Activated gamma-delta T cell treated with Interleukin-2 at 50 U/mL for 16 hours (primary cell): ENCODE data around the gene PKNOX2.

Experiments
- DNase-seq: peaks from one replicate; pipeline ENCODE4 v3.0.0-alpha.2; 2020

The PKNOX2 gene

DNA sequence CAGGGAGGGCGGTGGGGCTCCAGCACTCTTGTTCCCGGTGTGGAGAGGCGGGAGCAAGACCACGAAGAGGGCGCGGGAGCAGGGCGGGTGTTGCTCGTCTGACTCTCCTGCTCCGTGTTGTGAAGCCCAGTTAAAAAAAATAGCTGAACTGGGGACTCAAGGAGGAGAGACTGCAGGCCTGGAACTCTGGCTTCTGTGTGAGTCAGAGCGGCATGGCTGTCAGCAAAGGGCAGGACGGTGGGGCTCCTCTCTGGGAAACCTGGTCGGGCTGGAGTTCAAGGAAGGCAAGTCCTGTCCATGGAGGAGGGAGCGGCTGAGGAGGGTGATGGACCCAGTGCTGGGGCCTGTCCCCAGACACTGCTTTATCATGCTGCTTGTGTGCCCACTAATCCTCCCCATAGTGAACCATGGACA, 179.2 kb downstream of the PKNOX2 start:
- DNase-seq = no peak

DNA sequence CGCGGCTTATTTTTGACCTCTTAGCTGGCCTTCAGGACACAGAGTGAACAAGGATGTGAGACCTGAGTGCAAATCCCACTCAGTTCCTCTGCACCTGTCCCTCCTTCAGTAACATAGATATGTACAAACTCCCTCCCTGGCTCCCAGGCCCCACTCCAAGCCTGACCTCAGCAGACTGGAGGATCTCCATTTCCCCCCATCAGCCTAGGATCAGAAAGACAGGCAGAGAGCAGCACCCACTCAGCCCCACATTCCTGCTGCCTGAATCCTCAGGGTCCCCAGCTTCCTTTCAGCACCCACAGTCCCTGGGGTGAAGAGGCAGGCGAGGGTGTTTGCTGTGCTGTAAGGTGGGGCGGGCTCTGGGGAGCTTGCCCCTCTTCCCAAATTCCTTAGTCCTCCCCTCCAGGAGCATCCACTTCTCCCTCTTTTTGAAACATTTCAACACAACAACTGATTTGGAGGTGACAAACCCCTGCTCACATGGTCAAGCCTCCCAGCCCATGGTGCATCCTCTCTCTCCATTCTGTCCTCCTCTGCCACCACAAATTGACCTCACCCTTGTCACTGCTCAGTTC, 180.4 kb downstream of the PKNOX2 start:
- DNase-seq = no peak

DNA sequence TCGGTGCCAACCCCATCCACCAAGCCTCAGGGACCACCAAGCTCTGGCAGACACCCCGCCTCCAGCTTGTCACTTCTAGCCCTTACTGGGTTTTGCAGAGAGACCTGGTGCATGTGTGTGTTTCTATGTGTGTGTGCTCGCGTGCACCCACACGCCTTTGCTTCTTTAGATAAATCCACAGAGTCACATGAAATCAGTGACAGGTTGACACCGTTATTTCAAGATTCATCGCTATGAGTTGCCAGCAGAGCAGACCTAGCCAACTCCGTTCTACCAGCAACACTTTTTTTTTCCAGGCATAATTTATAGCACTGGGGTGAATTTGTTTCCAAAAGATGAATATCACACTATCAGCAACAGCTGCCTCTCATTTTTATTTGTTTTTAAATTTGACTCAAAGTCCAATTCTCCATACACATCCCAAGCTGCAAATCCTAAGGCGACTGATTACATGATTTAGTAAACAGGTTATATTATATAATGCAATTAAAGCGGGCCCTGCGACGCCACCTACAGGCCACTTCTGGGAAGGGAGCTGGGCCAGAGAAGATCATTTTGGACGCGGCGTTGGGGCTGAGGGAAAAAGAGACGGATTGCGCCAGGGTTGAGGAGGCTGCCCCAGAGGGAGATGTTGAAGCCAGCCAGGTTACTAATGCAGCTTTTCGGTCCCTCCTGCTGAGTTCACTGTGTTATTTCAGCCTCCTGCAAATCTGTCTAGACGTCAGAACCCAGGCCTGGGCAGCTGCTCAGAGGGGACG, 181.0 kb downstream of the PKNOX2 start:
- DNase-seq = no peak

DNA sequence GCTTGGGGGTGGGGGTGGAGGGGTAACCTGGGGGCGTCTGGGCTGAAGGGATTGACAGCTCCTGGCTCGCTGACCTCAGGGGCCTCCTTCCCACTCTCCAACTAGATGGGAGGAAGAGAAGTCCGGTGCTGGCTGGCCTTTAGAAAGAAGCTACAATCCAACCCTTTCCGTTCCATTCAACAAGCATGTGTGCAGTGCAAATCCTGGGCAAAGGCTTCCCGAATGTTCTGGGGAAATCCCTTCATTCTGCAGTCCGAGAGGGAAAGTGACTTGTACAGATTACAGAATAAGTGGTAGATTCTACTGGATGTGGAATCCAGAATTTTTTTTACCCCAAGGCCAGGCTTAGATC, 181.6 kb downstream of the PKNOX2 start:
- no peak for DNase-seq

DNA sequence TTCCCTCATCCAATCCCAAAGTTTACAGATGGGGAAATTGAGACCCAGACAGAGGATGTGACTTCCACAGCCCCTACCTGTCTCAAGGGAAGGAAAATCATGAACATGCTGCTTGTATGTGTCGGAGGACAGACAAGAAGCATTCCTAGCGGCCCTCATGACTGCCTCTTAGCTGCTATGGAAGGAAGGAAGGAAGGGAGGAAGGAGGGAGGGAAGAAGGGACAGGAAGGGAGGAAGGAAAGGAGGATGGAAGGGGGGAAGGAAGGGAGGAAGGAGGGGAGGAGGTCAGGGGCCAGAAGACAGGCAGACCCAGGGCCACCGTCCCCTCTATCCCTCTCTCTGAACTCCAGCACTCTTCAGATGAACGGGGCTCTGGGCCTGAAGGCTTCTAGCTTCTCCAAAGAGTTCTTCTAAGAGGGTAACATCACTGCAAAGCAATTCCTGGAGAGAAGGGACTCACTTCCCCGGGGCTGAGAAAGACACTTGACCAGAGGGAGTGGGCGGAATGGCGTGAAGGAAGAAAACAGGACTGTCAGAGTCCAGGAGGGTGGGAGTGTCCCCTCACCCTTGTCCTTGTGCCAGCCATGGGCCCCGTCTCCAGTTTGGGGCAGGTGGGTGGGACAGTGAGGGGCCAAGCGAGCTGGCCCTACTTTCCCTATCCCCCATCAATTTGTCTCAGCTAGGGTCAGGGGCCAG, 182.2 kb downstream of the PKNOX2 start:
- DNase-seq = no peak

DNA sequence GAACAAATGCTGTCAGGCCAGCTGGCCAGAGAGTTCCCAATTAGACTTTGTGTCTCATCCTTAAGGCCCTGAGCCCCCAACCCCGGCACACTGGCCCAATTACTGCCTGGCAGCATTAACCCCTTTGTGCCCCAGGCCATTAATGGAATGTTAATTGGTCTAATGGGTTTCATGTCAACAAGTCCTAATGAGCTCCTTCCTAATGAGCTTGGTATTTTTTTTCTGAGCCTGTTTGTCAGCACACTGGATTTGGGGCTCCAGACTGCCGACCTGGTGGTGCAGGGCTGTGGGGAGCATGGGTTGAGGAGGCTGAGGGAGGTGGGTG, 182.7 kb downstream of the PKNOX2 start:
- no peak for DNase-seq

DNA sequence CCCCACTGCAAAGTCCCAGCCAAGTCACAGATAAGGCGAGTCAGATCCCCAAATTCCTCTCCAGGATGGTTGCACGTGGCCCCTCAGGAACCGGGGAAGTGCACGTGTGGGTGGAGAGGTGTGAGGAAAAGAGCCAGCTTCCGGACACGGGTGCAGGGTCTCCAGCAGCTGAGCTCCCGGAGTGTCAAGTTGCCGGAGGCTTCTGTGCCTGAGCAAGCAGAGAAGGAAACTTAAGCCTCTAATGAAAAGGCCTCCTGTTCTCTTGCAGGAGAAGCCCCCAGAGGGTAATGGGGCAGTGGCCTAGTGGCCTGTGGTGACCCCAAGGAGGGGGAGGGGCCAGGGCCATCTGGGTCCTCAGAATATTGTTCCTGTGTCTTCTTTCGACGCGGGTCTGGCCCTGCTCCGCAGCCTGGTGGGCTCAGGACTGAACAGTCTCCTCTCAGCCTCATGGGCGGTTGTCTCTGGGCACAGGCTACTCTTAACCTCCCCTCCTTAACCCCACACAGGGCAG, 183.6 kb downstream of the PKNOX2 start:
- no peak for DNase-seq

DNA sequence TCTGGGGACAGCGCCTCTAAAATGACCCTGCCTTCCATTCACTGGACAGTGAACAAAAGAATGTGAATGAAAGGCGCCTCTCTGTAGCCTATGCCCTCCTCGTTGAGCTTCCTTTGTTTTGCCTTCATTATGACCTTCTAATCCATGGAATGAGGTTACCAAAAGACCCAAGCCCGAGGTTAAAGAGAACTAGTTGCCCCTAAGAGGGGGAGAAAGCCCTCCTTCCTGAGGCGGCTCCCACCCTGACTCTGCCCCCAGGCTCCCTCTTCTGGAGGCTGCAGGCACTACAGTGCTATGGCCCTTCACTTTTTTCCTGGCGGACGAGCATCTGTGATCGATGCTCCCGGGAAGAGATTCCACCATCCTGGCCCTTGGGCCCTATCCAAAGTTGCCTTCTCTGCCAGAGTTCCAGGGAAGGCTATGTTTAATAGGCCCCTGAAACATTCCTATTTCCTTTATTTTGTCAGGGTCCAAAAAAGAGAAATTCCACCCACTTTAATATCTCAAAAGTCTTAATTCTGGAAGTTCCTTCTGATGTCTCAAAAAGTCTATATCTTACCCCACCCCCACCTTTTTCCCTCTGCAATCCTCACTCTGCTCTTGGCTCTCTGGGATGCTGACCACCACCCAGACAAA, 184.2 kb downstream of the PKNOX2 start:
- DNase-seq = peak; percentile 30

DNA sequence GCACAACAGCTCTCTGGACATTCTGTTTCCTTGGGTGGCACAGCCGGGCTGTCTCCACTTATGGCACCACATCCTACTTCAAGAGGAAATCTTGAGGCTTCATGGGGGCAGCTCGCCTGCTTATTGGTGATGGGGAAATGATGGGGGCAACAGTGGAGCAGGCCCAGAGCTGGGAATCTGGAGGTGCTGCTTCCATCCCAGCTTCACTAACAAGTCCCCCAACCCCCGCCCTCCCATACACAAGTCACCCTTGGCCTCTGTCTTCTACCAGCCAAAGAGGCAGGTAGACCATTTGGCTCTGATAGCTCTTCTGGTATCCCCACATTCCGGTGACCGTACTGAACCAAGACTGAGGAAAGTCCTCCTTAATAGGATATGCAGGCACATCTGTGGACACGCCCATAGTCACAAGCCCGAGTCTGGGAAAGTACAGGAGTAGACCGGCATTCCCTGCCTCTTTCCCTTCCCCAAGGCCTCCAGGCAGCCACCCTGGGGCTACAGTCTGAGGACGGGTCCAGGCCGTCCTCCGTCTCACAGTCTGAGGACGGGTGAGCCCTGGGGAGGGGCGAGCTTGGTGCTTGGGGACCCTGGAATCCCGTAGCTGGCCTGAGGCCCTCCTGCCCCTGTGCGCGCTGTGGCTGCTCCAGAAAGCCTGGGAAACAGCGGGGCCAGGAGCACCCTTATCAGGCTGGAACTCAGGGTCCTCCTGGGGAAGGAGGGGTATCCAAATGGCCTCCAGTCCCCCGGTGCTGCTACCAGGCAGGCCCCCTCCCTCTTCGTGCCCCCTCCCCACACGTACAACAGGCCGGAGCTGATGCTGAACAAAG, 185.9 kb downstream of the PKNOX2 start:
- no peak for DNase-seq

DNA sequence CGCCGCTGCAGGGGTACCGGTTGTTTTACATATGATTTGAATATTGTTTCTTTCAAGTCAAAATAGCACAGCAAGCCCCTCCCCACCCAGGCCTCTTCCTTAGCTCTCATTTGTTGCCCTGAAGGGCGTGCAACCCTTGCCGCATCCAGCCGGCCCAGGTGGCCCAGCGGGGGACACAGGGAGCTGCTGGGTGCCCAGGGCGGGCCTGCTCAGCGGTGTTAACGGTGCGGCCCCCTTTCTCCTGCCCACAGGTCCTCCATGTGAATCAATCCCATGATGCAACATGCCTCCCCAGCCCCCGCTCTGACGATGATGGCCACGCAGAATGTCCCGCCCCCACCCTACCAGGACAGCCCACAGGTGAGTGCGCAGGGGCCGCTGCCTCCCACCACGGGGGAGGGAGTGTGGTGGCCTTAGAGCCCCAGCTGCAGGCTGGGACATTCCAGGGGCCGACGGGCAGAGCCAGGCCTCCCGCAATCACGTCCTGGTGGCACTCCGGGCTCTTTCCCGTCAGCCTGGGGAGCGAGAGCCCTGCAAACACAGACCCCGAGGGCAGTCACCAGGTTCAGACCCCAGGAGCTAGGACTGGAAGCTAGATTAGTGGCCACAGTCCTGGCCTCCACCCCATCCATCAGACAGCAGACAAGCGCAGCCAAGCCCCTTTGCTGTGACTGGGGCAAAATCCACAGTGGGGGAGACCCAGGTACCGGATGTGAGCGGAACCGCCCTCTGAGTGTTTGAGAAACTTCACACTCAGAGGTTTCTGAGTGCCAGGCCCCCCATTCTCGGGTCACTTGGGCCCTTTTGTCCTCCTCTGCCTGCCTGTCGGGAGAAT, 186.7 kb downstream of the PKNOX2 start:
- DNase-seq = no peak

DNA sequence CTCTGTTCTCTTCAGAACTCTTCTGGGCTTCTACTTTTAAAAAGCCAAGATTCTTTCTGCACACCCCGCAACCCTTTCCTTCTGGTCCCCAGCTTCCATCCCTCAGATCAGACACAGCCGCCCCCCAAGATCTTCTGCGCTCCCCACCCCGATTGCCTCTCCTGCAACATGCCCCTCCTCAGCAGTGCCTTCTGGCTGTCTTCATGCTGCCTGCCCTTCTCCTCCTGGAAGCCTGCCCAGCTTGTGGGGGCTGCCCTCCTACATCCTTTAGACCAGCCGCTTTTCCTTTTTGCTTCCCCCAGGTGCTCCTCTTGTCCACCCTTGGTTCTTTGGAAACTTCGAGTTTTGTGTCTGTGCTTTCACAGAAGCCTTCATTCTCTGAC, 187.3 kb downstream of the PKNOX2 start:
- no peak for DNase-seq

DNA sequence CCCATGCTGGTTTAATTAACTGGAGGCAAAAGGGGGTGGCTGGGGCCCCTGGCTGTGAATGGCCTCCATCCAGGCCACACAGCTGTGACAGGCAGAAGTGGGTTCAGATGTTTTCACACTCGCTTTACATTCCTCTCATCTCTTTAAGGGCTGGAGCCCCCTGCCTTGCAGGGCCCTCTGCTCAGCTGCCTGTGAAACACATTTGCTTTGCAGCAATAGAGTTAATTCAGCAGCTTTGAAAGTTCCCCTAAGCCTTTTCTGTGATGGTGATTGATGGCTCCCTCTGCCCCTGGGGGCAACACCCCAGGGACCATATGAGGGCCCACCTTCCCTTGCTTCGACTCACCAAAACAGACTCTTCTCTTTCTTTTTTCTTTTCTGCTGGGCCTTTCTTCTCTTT, 192.2 kb downstream of the PKNOX2 start:
- DNase-seq = no peak

DNA sequence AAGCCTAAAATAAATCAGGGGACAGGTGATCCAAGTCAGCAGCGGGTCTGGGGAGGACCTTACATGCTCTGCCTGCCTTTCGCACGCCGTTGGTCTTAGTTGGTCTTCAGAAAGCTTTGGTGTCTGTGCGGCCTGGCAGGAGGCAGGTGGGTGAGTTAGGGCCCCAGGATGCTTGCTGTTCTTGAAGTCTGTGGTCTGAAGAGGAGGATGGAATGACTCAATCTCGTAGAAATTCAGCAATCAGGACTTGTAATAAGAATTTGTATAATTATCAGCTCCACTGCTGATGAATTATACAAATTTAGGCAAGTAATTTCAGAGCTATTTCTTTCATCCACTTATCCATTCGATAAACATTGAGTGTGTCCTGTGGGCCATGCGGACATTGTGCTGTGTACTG, 193.0 kb downstream of the PKNOX2 start:
- no peak for DNase-seq

DNA sequence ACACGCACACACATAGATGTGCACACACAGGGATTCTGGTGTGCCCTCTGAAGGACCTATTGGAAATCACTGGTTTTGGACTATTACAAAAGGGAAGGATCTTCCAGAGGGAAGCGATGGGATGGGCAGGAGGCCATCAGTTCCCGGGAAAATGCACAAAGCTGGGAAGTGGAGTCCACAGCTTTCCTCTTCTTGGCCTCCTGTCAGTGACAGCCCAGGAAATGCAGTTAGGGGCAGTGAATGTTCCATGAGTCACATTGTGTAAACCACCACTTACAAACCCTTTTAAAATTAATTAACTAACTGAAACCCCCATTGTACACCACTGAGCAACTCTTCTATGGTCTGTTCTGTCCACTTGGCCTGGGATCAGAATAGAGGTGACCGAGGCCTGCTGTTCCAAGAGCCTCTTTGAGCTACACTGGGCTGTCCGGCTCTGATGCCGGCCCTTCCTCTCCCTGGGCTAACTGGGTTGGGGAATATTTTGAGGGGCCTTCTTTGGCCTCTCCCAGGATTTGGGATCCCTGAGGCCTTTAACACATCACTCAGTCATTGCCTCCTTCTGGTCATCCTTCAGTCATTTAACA, 193.8 kb downstream of the PKNOX2 start:
- DNase-seq = no peak

DNA sequence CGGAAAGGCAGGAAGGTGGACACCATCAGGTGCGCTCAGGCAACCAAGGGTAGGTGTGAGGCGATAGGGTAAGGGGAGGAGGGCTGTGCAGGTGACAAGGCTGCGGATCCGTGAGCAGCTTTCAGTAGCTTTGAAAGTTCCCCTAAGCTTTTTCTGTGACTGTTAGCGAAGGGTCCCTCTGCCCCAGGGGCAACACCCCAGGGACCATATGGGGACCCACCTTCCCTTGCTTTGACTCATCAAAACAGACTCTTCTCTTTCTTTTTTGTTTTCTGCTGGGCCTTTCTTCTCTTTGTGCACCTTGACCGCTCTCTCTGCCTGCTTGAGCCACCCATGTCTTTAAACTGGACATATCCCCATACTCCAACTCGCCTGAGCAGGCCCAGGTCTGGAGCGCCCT, 194.6 kb downstream of the PKNOX2 start:
- no peak for DNase-seq

DNA sequence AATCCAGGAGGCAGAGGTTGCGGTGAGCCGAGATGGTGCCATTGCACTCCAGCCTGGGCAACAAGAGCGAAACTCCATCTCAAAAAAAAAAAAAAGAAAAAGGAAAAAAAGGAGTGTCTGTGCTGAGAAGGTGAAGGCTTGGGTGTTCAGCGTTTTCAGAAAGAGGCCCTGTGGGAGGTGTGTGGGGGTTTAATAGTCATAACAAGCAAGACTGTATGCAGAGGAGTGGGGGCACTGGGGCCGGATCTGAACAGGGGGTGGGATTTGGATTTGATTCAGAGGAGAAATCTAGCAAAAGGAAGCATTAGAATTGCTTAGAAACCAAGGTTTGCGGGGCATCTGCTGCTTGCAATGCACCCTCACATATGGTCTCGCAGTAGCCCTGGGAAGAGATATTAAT, 195.5 kb downstream of the PKNOX2 start:
- DNase-seq = no peak

DNA sequence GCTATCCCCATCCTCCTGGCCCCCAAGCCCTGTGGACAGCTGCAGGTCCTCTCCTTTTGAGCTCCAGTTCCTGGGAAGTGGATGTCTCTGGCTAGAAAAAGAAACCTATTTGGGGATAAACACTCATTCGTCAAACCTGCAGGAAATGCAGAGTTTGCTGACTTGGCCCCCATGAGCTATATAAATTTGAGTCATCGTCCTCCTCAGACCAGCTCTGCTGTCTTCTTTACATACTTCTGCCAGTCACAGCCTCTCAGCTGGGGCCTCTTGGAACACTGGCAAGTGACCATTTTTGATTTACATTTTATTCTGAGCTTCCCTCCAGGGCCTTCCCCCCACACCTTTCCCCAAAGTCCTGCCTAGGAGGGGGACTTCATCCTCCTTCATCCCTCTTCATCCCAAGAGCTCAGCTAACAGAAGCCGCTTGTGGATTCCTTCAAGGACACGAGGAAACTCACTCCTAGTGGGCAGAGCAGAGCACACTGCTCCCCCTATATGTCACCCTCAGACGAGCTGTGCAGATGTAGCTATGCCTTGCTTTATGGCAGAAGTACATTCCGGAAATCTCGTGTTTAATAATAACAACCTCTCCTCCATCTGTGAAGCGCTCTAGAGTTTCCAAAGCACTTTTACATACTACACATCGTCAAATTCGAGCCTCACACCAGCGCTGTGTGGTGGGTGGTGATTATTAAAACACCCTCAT, 199.7 kb downstream of the PKNOX2 start:
- DNase-seq = no peak

DNA sequence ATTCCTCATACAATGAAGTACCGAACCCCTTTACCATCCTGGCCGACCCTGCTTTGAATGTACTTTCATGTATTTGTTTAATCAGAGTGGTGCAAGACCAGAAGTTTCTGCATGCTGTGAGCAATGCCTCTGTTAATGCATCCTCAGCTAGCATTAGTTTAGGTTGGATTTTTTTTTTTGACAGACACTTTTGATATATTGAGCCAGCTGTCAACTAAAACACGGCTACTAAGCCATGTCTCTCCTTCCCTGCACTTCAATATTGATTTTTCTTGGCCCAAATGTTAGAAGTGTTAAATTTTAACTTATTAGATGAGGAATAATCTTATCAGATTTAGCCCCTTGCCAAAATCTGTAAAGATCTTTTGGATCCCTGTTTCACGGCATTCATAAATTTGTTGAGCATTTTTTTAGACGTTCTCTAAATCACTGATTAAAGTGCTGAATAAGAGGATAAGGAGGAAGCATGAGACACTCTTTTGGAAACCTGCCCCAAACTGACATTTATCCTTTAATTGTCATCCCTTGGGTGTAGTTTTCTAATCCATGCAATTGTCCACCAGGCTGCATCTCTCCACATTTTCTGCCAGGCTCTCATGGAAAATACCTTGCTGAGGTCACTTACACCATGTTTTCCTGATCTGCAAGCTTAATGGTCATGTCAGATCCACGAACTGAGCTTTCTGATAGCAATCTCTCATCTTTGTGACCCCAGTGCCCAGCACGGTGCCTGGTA, 200.8 kb downstream of the PKNOX2 start:
- DNase-seq = no peak

DNA sequence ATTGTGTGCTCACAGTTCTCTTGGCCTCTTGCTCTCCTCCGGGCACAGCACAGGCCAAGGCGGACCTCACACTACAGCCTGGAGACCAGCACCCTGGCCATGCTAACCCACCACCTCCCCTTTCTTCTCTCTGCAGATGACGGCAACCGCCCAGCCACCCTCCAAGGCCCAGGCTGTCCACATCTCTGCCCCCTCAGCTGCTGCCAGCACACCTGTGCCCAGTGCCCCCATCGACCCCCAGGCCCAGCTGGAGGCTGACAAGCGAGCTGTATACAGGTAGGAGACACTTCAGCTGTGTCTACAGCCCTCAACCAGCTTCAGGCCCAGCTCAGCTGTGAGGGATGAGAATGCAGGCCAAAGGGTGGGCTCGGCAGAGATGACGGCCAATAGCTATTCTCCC, 203.2 kb downstream of the PKNOX2 start:
- DNase-seq = no peak

DNA sequence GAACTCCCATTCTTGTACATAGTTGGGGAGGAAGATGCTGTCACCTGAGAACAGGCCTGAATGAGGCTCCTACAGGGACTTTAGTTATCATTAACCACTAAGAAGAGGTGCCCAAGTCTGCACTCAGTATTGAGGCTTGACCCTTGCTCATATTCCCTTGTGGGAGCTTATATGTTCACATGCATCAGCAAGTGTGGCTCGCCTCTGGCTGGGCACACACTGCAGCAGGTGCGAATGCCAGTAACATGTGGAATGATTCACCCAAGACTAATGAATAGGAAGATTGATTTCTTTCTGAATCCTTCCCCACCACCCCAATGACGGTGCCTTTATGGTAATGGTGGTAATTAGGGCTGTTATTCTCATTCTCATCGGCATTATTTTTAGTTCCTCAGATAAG, 204.2 kb downstream of the PKNOX2 start:
- DNase-seq = no peak
